Left ventricle myocardium inferior (tissue), 1 donor: ENCODE measurements around the gene ZMYND15. TPM values are rescaled to one million over a fixed set of nuclear protein-coding genes. Genes with fewer than 3 reads are reported as not detected.
"Not testable (repeated sequence)": the region's sequence is repeated elsewhere in the genome, so short reads cannot be mapped to it uniquely, and the experiment has no call there.

Source experiments
- DNase-seq: peaks from one replicate; pipeline ENCODE4 v3.0.0-alpha.2; 2020
- H3K27ac ChIP-seq: fragments of 200-600 bp; replicated peaks from 2 replicates; pipeline ENCODE4 v1.8.0; 2021
- H3K27me3 ChIP-seq: fragments of 200-600 bp; 2 replicates; pipeline ENCODE4 v1.8.0; 2021; ENCODE audit warnings: low read depth
- H3K36me3 ChIP-seq: fragments of 200-600 bp; 2 replicates; pipeline ENCODE4 v1.8.0; 2021
- H3K4me1 ChIP-seq: fragments of 200-600 bp; 2 replicates; pipeline ENCODE4 v1.8.0; 2021
- H3K4me3 ChIP-seq: fragments of 200-600 bp; 2 replicates; pipeline ENCODE4 v1.8.0; 2021; ENCODE audit warnings: mild to moderate bottlenecking, moderate library complexity
- H3K9me3 ChIP-seq: fragments of 200-600 bp; replicated peaks from 2 replicates; pipeline ENCODE4 v1.8.0; 2021
- CTCF ChIP-seq: fragments of 200-600 bp; IDR thresholded peaks from 2 replicates; pipeline ENCODE4 v1.8.0; 2021; ENCODE audit warnings: antibody characterized with exemption, mild to moderate bottlenecking, borderline replicate concordance
- intact Hi-C: fragments of 100-400 bp; cut with micrococcal nuclease; formaldehyde crosslinking; loops from one replicate; pipeline ENCODE4 v1.11.0; 2022
- total RNA-seq: library from RNA; stranded (reverse); fragmentation: NEBNext Ultra II Directional; extraction: Animal tissue kit (Norgen Biotek cat#: 25700); gene quantifications from one replicate; pipeline ENCODE4 v1.2.1, GENCODE V29; 2021
- donor health status: DM: no; HTN: yes; CAD: no; lungs with severe emphysema.

ZMYND15 gene
- total RNA-seq, 1 donor from 2014 or later: 0.08 TPM

- no peak for TF ChIP-seq CTCF
- DNase-seq: no peak
- Histone ChIP-seq H3K27ac (no peak overlapping the region), H3K9me3 (no peaks in the 10 kb centered on the region), H3K27me3 (no peaks in the 10 kb centered on the region), H3K4me1 (no peaks in the 10 kb centered on the region), H3K4me3 (no peak overlapping the region), H3K36me3 (peaks cover 5% of the 10 kb centered on the region)
- intact Hi-C loops: no loop called here
Measured at GRCh38 chr17:4696437-4696805, 43.2 kb upstream of the ZMYND15 start.

- intact Hi-C loops, H3K4me3 ChIP-seq, H3K27ac ChIP-seq, H3K36me3 ChIP-seq, H3K9me3 ChIP-seq, H3K27me3 ChIP-seq, DNase-seq: not testable (repeated sequence)
- H3K4me1 ChIP-seq: peaks cover 20% of the 10 kb centered on the region
Measured at GRCh38 chr17:4699401-4700056, 40.1 kb upstream of the ZMYND15 start.

DNA sequence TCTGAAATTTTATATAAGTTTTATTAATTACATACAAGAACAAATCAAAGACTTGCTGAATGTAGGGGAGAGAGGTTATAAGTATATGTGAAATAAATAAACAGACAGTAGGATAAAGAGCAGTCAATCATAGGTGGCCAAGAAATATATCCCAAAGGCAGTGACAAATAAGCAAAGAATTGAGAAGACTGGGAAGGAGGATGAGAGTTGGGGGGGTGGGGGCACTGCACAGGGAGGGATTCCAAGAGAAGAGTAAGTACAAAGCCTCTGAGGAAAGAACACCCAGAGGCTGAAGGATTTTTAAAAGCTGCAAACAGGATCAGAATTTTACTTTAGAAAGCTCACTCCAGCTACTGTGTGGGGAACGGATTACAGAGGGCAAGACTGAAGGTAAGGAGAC, 38.5 kb upstream of the ZMYND15 start:
- H3K9me3 ChIP-seq: no peaks in the 10 kb centered on the region
- no peak overlapping the region for H3K4me3 ChIP-seq
- DNase-seq: no peak
- peaks cover 22% of the 10 kb centered on the region for H3K4me1 ChIP-seq
- TF ChIP-seq CTCF: no peak
- peaks cover 5% of the 10 kb centered on the region for H3K36me3 ChIP-seq
- intact Hi-C loops: no loop called here
- H3K27me3 ChIP-seq: no peaks in the 10 kb centered on the region
- H3K27ac ChIP-seq: no peak overlapping the region

- intact Hi-C loops: no loop called here
- Histone ChIP-seq H3K36me3 (no peaks in the 10 kb centered on the region), H3K9me3 (no peaks in the 10 kb centered on the region), H3K4me3 (peak overlapping the region; percentile 99), H3K27me3 (no peaks in the 10 kb centered on the region), H3K4me1 (peaks cover 22% of the 10 kb centered on the region), H3K27ac (peak overlapping the region; percentile 82)
- DNase-seq: no peak
- TF ChIP-seq CTCF: no peak
Measured at GRCh38 chr17:4703330-4703691, 36.3 kb upstream of the ZMYND15 start.

DNA sequence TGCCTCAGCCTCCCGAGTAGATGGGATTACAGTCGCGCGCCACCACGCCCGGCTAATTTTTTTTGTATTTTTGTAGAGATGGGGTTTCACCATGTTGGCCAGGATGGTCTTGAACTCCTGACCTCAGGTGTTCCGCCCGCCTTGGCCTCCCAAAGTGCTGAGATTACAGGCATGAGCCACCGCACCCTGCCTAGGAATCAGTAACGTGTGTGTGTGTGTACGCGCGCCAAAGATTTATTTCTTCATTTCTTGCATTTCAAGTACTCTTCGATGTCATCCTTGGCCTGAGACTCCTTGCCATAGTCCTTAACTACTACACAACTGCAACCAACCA, 35.1 kb upstream of the ZMYND15 start:
- H3K36me3 ChIP-seq, intact Hi-C loops, DNase-seq, H3K9me3 ChIP-seq, H3K27me3 ChIP-seq: not testable (repeated sequence)
- Histone ChIP-seq H3K4me3 (peak overlapping the region; percentile 99), H3K4me1 (peaks cover 26% of the 10 kb centered on the region), H3K27ac (peak overlapping the region; percentile 82)

DNA sequence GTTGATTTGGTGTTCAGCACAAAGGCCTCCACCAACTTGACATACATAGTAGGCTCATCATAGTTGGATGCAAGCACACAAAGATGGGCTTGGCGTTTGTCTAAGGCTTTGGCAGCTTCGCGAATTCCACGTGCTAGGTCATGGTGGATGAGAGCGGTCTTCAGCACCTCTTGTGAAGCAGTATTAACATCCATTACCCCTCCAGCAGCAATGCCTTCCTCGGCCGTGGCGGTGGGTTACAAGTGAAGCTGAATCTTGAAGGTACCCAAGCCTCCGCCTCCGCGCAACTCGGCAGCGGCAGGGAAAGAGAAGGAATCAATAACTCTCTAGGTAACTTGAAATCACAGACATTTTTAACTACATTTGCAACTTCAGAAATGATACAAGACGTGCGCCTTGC, 34.6 kb upstream of the ZMYND15 start:
- intact Hi-C loops: no loop called here
- TF ChIP-seq CTCF: no peak
- no peaks in the 10 kb centered on the region for H3K9me3 ChIP-seq
- no peak for DNase-seq
- H3K4me3 ChIP-seq: peak overlapping the region; percentile 99
- H3K27ac ChIP-seq: no peak overlapping the region
- no peaks in the 10 kb centered on the region for H3K27me3 ChIP-seq
- H3K4me1 ChIP-seq: peaks cover 30% of the 10 kb centered on the region
- H3K36me3 ChIP-seq: no peaks in the 10 kb centered on the region

DNA sequence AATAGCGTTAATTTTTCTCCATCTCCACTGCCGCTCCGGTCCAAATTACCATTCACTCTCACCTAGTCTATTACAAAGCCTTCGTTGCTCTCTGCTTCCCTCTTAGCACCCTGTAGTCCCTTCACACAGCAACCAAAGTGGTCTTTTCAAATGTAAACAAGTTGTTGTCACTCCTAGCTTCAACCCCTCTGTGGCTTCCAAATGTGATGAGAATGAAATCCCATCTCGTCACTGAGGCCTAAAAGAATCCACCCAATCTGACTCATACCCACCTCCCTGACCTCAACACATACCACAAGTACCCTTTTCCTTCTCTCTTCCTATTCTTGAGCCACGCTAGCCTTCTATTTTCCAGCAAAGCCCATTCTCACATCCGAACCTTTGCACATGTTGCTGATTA, 33.5 kb upstream of the ZMYND15 start:
- H3K4me3 ChIP-seq: no peak overlapping the region
- intact Hi-C loops: no loop called here
- H3K36me3 ChIP-seq: no peaks in the 10 kb centered on the region
- H3K27me3 ChIP-seq: no peaks in the 10 kb centered on the region
- H3K9me3 ChIP-seq: no peaks in the 10 kb centered on the region
- TF ChIP-seq CTCF: no peak
- H3K27ac ChIP-seq: no peak overlapping the region
- H3K4me1 ChIP-seq: peaks cover 37% of the 10 kb centered on the region
- no peak for DNase-seq
